ENCODE results near the gene COL25A1.

Gene COL25A1

DNA sequence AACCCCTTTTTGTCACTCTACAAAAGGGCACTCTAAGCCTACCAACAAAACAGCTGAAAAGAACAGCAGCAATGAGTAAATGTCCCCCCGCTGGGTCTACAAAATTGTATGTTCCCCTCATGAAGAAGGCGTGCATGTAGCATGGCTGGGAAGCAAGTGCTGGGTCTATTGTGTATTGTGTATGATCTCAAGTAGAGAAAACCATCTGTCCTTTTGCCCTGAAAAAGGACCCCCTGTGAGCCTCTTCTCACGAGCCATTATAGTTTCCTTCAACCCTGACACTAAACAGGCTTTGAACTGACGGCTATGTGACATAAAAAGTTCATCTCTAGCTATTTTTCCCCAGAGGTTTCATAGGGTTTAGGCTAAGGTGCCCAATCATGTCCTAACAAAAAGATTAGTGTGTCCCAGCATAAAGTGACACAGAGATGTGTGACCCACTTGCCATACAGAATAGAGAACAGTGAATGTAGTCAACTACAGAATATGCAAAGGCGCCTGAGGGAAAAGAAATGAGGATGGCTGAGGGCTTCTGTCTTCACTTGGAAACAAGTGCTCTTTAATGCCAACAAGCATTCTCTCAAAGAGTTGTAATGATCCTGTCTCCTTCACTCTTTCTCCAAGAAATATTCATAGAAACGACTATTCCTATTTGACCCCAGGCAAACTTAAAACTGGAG, 27.3 kb downstream of the COL25A1 start:
- DNase-seq (ENCODE audit: low read depth) = no peak
- TF ChIP-seq, protein P1, sequence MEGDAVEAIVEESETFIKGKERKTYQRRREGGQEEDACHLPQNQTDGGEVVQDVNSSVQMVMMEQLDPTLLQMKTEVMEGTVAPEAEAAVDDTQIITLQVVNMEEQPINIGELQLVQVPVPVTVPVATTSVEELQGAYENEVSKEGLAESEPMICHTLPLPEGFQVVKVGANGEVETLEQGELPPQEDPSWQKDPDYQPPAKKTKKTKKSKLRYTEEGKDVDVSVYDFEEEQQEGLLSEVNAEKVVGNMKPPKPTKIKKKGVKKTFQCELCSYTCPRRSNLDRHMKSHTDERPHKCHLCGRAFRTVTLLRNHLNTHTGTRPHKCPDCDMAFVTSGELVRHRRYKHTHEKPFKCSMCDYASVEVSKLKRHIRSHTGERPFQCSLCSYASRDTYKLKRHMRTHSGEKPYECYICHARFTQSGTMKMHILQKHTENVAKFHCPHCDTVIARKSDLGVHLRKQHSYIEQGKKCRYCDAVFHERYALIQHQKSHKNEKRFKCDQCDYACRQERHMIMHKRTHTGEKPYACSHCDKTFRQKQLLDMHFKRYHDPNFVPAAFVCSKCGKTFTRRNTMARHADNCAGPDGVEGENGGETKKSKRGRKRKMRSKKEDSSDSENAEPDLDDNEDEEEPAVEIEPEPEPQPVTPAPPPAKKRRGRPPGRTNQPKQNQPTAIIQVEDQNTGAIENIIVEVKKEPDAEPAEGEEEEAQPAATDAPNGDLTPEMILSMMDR (conservative IDR thresholded peaks at IDR 0.05; ENCODE audit: control insufficient read depth, insufficient read depth, low read depth, low read length) = no peak
- no peak overlapping the region for H3K4me3 ChIP-seq (ENCODE audit: control insufficient read depth, low read depth, low read length)

DNA sequence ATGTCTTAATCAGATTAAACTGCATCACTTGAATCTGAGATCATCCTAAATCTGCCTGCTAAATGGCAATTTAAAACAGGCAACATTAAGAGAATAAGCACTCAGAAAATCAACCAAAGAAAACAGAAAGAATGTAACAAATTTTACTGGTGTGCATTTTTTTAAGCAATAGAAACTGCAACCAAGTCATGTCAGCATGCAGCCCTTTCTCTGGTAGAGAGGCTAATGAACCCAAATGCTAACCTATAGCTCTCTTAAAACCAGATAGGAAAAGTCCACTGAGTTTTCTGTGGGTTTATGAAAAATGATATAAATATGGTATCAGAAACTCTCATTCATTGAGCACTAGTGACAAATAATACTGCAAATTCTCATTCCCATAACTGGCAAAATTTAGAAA, 35.6 kb downstream of the COL25A1 start:
- H3K4me3 ChIP-seq (ENCODE audit: control insufficient read depth, low read depth, low read length) = no peak overlapping the region
- no peak for DNase-seq (ENCODE audit: low read depth)
- TF ChIP-seq, protein P1 (conservative IDR thresholded peaks at IDR 0.05; ENCODE audit: control insufficient read depth, insufficient read depth, low read depth, low read length) = no peak

DNA sequence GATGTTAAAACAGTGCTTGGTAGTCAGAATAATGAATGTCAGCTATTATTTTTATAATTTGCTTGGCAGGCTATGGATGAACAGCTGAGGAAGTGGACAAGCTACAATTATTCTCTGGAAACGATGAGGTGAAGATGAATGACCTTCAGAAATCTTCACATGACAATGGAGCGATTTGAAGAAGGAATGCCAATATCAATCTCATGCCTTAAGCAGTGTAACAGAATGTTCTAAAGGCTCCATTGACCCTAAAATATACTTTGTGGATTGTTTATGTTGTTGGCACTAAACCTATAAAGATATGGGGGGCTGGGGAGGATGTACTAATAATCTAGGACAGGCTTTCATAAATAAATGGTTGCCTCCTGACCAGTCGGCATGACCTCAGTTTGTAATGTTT, 36.2 kb downstream of the COL25A1 start:
- H3K4me3 ChIP-seq (ENCODE audit: control insufficient read depth, low read depth, low read length) = no peak overlapping the region
- DNase-seq (ENCODE audit: low read depth) = no peak
- TF ChIP-seq, protein P1 (conservative IDR thresholded peaks at IDR 0.05; ENCODE audit: control insufficient read depth, insufficient read depth, low read depth, low read length) = no peak

DNA sequence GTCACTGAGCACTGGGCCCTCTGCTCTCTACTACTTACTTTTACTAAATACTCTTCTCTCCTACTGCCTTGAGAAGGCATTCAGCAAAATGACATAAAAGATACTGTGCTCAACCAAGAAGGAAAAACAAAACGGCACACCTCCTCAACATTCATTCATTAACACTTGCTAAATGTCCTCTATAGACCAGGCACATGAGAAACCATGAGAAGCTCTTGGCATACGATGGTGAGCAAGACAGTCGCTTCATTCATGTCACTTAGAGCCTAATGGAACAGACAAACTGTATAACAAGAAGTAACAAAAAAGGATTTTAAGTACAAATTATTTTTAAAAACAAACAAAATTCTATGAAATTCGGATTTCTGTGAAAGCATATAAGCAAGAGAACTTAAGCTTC, 38.7 kb downstream of the COL25A1 start:
- no peak for DNase-seq (ENCODE audit: low read depth)
- no peak overlapping the region for H3K4me3 ChIP-seq (ENCODE audit: control insufficient read depth, low read depth, low read length)
- TF ChIP-seq, protein P1 (conservative IDR thresholded peaks at IDR 0.05; ENCODE audit: control insufficient read depth, insufficient read depth, low read depth, low read length) = no peak

DNA sequence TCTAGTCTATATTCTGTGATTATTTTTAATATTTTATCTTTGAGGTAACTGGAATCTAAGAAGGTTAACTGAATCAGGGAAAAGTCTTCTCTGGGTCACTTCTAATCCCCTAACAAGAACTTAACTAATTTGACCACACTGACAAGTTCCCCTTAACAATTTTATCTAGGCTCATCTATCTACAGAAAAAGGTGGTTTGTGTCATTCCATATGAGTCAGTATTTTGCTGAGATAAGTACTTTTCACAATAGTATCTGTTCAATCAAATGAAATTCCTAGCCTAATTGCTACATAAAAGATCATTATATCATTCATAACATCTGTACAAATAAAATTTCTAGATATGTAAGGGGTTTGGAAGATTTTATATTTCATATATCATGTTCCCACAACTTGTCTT, 45.6 kb downstream of the COL25A1 start:
- TF ChIP-seq, protein P1 (conservative IDR thresholded peaks at IDR 0.05; ENCODE audit: control insufficient read depth, insufficient read depth, low read depth, low read length) = no peak
- H3K4me3 ChIP-seq (ENCODE audit: control insufficient read depth, low read depth, low read length) = no peak overlapping the region
- DNase-seq (ENCODE audit: low read depth) = no peak

DNA sequence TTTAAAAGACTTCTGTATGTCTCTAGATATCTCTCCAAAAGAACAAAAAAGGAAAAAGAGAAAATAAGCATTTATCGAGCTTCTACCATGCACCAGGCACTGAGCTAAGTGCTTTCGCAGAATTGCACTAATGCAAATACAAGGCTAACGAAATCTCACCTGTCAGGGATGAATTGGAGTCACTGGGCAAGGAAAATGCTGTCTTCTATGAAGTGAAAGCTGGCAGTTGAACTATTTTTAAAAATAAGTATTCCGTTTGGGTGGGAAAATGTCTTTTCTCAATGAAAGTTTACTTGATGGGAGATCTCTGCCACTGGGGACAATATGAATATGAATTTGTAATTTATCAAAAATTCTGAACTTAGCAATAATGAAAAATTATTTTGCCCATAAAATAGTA, 47.6 kb downstream of the COL25A1 start:
- TF ChIP-seq, protein P1 (conservative IDR thresholded peaks at IDR 0.05; ENCODE audit: control insufficient read depth, insufficient read depth, low read depth, low read length) = no peak
- H3K4me3 ChIP-seq (ENCODE audit: control insufficient read depth, low read depth, low read length) = no peak overlapping the region

DNA sequence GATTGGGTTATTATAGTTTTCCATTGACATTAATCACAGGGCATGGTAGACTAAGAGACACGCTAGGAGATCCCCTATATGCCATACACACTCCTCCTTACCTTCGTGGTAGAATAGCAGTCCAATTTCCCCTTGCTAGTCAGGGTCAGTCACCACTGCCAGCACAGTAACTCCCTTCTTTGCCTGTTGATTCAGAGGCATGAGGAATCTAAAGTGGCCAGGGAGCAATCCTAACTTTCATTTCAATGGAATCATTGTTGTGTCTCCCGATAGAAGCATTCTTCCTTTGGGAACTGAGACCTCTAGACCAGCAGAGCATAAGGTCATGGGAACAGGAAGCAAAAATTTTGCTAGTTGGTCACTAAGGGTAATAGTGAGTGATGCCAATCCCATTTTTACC, 51.1 kb downstream of the COL25A1 start:
- no peak for DNase-seq (ENCODE audit: low read depth)
- no peak overlapping the region for H3K4me3 ChIP-seq (ENCODE audit: control insufficient read depth, low read depth, low read length)
- TF ChIP-seq, protein P1 (conservative IDR thresholded peaks at IDR 0.05; ENCODE audit: control insufficient read depth, insufficient read depth, low read depth, low read length) = no peak

More for the DNA sequence above, 47.6 kb downstream of the COL25A1 start:
- no peak for DNase-seq (ENCODE audit: low read depth)

Data from fibroblast of mammary gland (primary cell).